GM12801 (cell line): ENCODE results near the gene DPYSL3.

Source experiments
- CTCF ChIP-seq: IDR thresholded peaks from one replicate; pipeline ENCODE4 v1.5.1; 2011; ENCODE audit warnings: control low read depth; ENCODE audit not compliant: insufficient read length; ENCODE audit errors: extremely low read depth

DPYSL3 gene

GRCh38 chr5:147417135-147417813 is 92.6 kb downstream of the DPYSL3 start:
- TF ChIP-seq CTCF, result no peak

GRCh38 chr5:147415651-147416050 is 94.2 kb downstream of the DPYSL3 start:
- TF ChIP-seq CTCF, result no peak

- TF ChIP-seq CTCF, result no peak
Observed at GRCh38 chr5:147413266-147413665, 96.6 kb downstream of the DPYSL3 start.

GRCh38 chr5:147412561-147412960 is 97.3 kb downstream of the DPYSL3 start:
- TF ChIP-seq CTCF, result no peak

- TF ChIP-seq CTCF, result no peak
Observed at GRCh38 chr5:147411359-147412319, 98.2 kb downstream of the DPYSL3 start.

GRCh38 chr5:147410496-147411358 is 99.1 kb downstream of the DPYSL3 start:
- TF ChIP-seq CTCF, result no peak

GRCh38 chr5:147408980-147409379 is 100.9 kb downstream of the DPYSL3 start:
- no peak for TF ChIP-seq CTCF
